Adrenal gland (tissue), 5 donors: ENCODE data around the gene HJV.

Experiments
- CTCF ChIP-seq, 6 experiments: fragments of 450-650 bp in 4 of 6; fragments of 200-600 bp in 2 of 6; sonication (generic) in 1 of 6; IDR thresholded peaks; 1 replicate in 5 of 6; 2 replicates in 1 of 6; pipeline versions ENCODE4 v1.5.1 to v1.8.0; 2016 to 2021; ENCODE audit warnings: antibody characterized with exemption in 6 of 6, mild to moderate bottlenecking in 2 of 6, moderate library complexity in 1 of 6
- POLR2A ChIP-seq, 2 donors: fragments of 450-650 bp; IDR thresholded peaks; one replicate each; pipeline ENCODE4 v1.6.1; 2017; ENCODE audit warnings: antibody characterized with exemption in 2 of 2, mild to moderate bottlenecking in 2 of 2, moderate library complexity in 1 of 2
- donor health status: DM: no; HTN: no; CAD: no.

DNA sequence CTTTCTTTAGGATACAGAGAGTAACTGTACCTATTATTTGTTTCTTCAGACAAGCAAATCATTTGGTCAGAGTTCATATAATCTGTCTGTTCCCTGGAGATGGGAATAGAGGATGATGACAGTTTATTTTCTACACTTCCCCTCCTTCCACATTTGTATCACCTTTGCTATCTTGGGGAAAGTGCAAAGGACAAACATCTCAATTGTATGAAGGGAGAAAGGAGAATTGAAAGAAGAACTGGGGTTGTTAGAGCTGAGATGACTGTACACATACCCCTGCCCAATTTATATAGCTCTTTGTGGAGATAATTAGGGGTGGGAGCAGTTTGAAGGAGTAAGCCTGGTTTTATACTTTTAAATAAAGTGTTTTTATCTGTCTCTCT lies 43.1 kb downstream of the HJV start:
- TF ChIP-seq POLR2A (IDR thresholded peaks at IDR 0.05), result no peak
- no peak for TF ChIP-seq CTCF (IDR thresholded peaks at IDR 0.05)
